Stimulated activated CD8-positive, alpha-beta memory T cell treated with anti-CD3 and anti-CD28 coated beads, Interleukin-7, amount 100 ng/mL, for 48 hours (primary cell): ENCODE data around the gene KCTD12.
"Not testable (repeated sequence)": the region's sequence is repeated elsewhere in the genome, so short reads cannot be mapped to it uniquely, and the experiment has no call there.

Source experiments
- DNase-seq, 2 donors: peaks; one replicate each; pipeline ENCODE4 v3.0.0-alpha.2; 2020; ENCODE audit warnings: low read depth in 1 of 2; ENCODE audit errors: extremely low read depth in 1 of 2

KCTD12 gene

GRCh38 chr13:76886292-76887075 is at the start of gene KCTD12:
Gene KCTD12 (minus strand): TSS chr13:76886405. CDS start chr13:76886148, 257 bp downstream.
- peak; percentile 53 to 56 for DNase-seq

DNA sequence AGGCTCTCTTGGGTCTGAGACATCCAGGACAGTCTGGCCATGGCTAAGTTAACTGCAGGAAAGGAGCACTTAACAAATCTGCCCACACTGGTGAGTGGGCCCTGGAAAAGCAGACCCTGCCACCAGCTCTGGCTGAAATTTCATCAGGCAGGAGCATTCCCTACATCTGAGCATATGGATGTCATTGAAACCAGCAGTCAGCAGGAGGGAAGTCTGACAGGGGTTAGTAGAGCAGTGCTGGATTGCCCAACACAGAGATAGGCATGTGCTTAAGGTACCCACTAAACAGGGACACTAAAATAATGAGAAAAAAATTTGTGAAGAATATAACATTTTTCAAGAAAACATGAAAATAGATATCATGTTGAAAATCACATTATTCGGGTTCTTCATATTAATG is 48.5 kb upstream of the KCTD12 start:
- no peak for DNase-seq

- DNase-seq: no peak
Measured at GRCh38 chr13:76932076-76932475, 45.9 kb upstream of the KCTD12 start.

DNA sequence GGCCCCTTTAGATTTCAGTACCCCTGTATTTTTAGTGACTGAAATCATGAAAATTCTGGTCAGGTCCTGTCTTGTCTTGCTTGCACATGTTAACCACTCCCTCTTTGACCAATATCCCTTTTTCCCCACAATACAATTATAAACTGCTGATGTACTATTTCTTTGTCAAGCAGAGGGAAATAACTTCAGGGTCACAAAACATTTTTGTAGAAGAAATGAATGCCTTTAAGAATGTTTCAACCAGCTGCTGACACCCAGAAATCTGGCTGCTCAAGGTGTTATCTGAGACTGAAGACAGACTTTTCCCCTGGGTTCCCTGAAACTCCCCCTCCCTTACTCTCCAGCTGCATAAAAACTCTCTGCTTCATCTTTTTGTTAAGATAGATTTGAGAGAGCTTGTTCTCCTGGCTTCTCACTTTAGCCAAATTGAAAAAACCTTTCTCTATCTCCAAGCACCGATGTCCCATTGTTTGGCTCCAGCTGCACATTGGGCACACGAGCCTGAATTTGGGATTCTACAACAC is 43.7 kb upstream of the KCTD12 start:
- DNase-seq: no peak

DNA sequence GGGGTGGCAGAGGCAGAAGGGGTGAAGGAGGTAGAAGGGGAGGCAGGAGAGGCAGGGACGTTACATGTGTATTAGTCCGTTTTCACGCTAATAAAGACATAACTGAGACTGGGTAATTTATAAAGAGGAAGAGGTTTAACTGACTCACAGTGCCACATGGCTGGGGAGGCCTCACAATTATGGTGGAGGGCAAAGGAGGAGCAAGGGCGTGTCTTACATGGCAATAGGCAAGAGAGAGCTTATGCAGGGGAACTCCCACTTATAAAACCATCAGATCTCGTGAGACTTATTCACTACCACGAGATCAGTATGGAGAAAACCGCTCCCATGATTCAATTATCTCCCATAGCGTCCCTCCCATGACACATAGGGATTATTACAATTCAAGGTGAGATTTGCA is 43.1 kb upstream of the KCTD12 start:
- no peak for DNase-seq

DNA sequence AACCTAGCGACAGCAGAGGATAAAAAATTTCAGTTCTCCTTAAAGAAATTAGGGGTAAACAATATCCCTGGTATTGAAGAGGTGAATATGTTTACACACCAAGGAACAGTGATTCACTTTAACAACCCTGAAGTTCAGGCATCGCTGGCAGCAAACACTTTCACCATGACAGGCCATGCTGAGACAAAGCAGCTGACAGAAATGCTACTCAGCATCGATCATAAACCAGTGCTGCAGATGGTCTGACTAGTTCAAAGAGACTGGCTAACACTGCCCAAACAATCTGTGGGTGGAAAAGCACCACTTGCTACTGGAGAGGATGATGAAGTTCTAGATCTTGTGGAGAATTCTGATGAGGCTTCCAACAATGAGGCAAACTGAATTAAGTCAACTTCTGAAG is 42.3 kb upstream of the KCTD12 start:
- DNase-seq: no peak

DNA sequence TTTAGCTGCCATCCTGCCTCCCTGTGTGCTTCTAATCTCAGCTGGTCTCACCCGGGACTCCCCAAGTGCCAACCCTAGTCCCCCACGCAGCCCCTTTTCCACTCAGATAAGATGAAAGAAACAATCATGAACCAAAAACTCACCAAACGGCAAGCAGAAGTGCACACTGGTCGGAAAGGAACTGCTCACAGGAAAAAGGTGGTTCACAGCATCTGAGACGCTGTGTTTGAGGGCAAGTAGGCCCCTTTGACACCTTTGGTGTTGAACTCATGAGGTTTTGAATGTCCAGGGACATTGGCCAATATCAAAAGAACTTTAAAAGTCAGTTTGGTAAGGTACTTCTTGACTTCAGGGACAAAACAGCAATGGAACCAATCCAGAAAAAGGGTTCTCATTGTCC is 41.8 kb upstream of the KCTD12 start:
- no peak for DNase-seq

GRCh38 chr13:76925115-76925514 is 38.9 kb upstream of the KCTD12 start:
- no peak for DNase-seq

- DNase-seq: no peak
Measured at GRCh38 chr13:76921516-76921915, 35.3 kb upstream of the KCTD12 start.

DNA sequence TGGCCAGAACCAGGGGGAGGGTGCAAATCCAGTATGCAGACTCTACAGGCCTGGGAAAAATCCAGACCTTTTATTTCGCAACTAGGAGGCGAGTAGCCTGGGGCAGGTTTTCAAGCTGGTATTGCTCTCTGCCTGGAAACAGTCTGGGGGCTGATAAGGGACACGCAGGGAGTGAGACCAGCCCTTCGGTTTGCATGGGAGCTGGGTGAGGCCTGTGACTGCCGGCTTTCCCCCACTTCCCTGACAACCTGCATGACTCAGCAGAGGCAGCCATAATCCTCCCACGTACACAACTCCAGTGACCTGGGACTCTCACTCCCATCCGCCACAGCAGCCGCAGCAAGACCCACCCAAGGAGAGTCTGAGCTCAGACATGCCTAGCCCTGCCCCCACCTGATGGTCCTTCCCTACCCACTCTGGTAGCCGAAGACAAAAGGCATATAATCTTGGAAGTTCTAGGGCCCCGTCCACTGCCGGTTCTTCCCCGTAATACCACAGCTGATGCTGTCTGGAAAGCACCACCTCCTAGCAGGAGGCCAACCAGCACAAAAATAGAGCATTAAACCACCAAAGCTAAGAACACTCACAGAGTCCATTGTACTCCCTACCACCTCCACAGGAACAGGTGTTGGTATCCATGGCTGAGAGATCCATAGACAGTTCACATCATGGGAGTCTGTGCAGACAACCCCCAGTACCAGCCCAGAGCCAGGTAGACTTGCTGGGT is 31.7 kb upstream of the KCTD12 start:
- not testable (repeated sequence) for DNase-seq

DNA sequence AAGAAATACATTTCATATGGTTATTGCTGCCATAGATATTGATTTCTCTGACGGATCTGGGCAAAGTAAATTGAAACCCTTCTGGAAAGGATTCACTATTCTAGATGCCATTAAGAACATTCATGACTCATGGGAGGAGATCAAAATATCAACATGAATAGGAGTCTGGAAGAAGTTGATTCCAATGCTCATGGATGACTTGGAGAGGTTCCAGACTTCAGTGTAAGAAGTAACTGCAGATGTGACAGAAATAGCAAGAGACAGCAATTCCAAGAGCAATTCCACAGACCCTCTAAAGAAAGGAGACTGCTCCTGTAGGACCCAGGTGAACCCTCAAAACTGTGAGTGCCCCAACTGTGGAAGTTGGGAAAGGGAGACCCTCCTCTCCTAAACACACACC is 30.9 kb upstream of the KCTD12 start:
- DNase-seq: no peak

DNA sequence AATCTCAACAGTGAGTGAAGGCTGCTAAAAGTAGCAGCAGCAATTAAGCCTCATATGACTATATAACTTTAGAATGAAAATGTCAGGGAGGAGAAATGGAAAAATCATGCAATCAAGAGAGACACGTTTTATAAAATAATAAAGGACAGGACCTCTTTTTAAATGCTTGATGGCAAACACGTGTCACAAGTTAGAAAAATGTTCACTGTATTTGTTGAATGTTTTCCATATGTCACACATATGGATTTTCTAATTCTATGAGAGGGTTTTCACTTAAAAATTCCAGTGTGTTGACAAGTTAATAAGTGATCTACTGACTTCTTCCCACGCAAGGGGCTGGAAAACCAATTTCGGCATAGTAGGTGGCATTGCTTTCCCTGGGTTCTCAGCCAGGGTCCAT is 27.7 kb upstream of the KCTD12 start:
- no peak for DNase-seq

DNA sequence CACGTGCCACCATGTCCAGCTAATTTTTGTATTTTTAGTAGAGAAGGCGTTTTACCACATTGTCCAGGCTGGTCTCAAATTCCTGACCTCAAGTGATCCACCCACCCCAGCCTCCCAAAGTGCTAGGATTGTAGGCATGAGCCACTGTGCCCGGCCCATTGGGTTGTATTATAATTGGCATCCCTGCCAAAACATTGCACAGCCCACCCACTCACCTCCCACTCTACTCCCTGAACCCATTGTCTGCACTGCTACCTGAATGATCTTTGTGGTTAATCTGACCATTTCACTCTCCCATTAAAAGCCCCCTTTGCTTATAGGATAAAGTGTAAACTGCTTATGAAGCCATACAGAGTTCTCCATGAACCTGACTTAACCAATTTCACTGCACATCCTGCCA is 26.3 kb upstream of the KCTD12 start:
- no peak for DNase-seq

DNA sequence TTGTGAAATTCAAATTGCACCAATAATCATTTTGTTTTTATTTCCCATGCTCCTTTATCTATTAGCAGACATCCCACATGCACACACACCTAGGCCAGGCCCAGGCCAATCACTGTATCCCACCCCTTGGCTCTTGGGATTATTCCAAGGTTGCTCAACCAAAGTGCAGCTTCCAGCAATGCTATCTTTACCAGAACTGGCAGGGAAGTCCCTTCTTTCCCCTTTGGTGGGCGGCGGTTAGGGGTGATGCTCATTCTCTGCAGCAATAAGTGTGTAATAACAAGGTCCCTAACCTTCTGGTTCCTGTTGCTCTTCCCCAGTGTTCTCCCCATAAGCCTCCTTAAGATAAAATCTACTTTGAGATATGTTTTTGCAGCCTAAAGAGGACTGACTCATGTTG is 18.3 kb upstream of the KCTD12 start:
- no peak for DNase-seq

DNA sequence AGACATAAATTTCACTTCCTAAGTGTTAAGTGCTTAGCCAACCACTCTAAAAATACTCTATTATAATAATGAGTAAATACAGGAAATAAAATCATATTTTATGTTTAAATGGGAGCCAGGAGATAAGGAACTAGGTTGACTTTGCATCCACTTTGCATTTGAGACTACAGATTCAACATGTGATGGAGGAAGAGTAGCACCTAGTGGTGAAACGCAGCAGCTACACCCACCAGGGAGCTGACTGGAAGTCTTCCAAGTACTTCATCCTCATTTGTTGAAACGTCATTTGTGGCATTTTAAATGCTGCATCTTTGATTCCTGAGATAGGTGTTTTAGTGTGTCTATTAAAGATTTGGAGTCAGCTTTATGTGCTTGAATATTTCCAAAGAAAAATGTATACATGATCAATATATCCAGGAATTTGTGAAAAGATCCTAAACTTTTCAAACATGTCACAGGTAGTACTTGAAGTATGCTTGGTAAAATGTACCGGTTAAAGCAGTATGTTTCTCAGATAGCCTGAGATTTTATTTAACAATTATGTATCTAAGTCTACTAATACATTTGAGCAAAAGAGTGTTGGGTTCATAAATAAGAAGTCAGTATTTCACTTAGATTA is 17.4 kb upstream of the KCTD12 start:
- DNase-seq: peak; percentile 29 to 58

DNA sequence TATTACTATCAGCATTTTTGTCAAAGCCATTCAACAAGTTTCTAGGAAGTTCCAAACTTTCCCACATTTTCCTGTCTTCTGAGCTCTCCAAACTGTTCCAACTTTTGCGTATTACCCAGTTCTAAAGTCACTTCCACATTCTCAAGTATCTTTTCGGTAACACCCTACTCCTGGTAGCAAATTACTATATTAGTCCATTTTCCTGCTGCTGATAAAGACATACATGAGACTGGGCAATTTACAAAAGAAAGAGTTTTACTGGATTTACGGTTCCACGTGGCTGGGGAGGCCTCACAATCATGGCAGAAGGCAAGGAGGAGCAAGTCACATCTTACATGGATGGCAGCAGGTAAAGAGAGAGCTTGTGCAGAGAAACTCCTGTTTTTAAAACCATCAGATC is 12.9 kb upstream of the KCTD12 start:
- DNase-seq: not testable (repeated sequence)

- not testable (repeated sequence) for DNase-seq
Measured at GRCh38 chr13:76897171-76897570, 11.0 kb upstream of the KCTD12 start.

DNA sequence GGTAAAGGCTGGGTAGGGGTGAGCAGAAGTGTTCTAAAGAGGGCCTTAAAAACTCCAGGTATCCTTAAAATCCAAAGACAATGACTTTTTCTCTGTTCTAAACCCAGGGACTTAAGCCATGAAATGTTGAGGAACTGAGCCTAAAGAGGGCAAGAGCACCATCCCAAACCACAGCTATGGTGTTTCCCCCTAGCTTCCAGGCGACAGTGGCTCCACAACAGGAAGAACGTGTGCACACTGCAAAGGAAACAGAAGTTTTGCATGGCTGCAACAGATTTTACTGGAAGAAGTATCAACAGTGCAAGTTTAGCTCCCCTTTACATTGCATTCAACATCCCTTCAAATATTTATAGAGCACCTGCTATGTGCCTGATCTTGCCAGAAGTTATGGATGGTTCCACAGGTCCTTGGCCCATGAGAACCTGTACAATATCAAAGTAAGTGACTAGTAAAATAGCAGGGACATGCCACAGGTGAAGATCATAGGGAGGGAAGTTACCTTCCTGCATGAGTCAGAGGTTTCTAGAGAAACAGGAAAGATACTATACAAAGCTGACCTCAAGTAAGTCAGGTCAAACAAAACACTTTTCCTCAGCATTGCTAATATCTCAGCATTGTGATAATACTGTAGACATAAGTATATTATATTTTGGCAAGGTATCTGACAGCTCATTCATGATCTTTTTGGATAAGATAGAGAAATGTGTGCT is 8.4 kb upstream of the KCTD12 start:
- no peak for DNase-seq

GRCh38 chr13:76892488-76892887 is 6.3 kb upstream of the KCTD12 start:
- DNase-seq: no peak

GRCh38 chr13:76890021-76890420 is 3.8 kb upstream of the KCTD12 start:
- no peak for DNase-seq

GRCh38 chr13:76889254-76889653 is 3.0 kb upstream of the KCTD12 start:
- DNase-seq: no peak
